ENCODE measurements around the gene SCN10A.

The SCN10A gene

GRCh38 chr3:38650248-38650951 is 165.6 kb downstream of the SCN10A start:
- no peak for FAIRE-seq

GRCh38 chr3:38649500-38650247 is 166.3 kb downstream of the SCN10A start, which contains the start of gene SCN5A:
Gene SCN5A, minus strand, starts transcription at chr3:38649687. Its CDS starts 16,380 bp downstream, at chr3:38633307.
- no peak for FAIRE-seq

- FAIRE-seq = no peak
These were observed 167.1 kb downstream of the SCN10A start for GRCh38 chr3:38648659-38649499.

- no peak for FAIRE-seq
These were observed 167.9 kb downstream of the SCN10A start for GRCh38 chr3:38648024-38648658.

DNA sequence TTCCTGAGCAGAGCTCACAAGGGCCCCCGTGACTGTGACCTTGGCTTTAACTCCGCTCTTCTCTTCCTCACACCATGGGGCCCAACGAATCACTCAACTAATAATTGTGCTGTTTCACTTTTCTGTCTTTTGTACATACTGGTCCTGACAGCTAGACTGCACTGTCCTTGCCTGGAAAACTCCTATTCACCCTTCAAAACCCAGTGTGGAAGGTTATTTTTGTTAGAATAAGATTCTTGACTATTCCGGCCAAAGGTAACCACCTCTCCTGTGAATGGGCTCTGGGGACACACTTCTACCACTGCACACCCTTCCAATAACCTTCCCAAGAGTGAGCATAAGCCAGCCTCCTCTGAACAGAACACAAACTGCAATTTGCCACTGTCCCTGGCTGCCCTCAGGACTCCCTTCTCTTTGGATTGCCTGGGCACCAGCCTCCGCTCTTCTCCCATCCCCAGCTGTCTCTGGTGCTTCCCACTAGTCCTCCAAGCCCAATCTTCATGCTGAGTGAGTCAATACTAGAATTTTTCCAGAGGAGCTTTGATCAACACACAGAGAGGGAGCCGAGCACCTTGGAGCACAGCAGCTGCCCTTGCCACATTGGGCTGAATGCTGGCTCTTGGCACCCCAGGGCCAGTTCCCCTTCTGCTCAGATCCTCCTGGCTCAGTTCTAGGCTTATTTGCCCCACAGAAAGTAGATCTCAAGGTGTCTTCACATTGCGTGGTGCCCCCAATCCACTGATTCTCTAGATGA is 168.6 kb downstream of the SCN10A start:
- no peak for FAIRE-seq
